AG10803 (cell line): ENCODE results near the gene ALPL.

Source experiments
- DNase-seq: peaks from one replicate; pipeline ENCODE4 v3.0.0; 2010; ENCODE audit warnings: low read depth
- H3K4me3 ChIP-seq: 2 replicates; pipeline ENCODE4 v1.5.1; 2011; ENCODE audit warnings: mild to moderate bottlenecking, low read length, control low read depth
- TF ChIP-seq, protein P1 (sequence below): conservative IDR thresholded peaks from 2 replicates; pipeline ENCODE4 v1.5.1; 2011; ENCODE audit warnings: mild to moderate bottlenecking, low read length, control low read depth, inconsistent platforms

ALPL gene

GRCh38 chr1:21603177-21604138, 94.2 kb downstream of the ALPL start:
- TF ChIP-seq, protein P1, sequence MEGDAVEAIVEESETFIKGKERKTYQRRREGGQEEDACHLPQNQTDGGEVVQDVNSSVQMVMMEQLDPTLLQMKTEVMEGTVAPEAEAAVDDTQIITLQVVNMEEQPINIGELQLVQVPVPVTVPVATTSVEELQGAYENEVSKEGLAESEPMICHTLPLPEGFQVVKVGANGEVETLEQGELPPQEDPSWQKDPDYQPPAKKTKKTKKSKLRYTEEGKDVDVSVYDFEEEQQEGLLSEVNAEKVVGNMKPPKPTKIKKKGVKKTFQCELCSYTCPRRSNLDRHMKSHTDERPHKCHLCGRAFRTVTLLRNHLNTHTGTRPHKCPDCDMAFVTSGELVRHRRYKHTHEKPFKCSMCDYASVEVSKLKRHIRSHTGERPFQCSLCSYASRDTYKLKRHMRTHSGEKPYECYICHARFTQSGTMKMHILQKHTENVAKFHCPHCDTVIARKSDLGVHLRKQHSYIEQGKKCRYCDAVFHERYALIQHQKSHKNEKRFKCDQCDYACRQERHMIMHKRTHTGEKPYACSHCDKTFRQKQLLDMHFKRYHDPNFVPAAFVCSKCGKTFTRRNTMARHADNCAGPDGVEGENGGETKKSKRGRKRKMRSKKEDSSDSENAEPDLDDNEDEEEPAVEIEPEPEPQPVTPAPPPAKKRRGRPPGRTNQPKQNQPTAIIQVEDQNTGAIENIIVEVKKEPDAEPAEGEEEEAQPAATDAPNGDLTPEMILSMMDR, result no peak
- H3K4me3 ChIP-seq, result no peak overlapping the region
- DNase-seq, result no peak

GRCh38 chr1:21604208-21604957, 95.2 kb downstream of the ALPL start:
- DNase-seq, result no peak
- H3K4me3 ChIP-seq, result no peak overlapping the region
- TF ChIP-seq, protein P1, result no peak

DNA sequence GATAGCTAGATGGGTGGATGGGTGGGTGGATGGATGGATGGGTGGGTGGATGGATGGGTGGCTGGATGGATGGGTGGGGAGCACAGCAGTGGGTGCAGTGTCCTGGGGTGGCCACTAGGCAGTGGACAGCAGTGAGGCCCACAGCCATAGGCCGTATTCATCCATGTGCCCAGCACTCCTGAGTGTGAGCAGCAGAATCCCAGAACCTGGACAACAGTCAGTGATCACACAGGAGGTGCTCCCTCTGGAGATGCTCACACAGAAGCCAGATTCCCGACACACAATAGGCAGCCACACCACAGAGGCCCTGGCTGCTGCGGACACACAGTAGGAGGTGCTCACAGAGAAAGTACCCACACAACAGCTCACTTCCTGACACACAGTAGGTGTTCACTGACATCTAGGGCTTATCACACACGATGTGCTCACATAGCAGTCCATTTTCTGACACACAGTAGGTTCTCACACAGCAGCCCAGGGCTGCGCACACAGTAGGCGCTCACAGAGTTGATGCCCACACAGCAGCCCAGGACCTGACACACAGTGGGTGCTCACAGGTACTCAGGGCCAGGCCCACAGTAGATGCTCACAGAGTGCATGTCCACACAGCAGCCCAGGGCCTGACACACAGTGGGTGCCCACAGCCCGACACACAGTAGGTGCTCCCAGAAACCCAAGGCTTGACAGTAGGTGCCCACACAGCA, 95.9 kb downstream of the ALPL start:
- TF ChIP-seq, protein P1, result no peak
- no peak for DNase-seq
- no peak overlapping the region for H3K4me3 ChIP-seq

DNA sequence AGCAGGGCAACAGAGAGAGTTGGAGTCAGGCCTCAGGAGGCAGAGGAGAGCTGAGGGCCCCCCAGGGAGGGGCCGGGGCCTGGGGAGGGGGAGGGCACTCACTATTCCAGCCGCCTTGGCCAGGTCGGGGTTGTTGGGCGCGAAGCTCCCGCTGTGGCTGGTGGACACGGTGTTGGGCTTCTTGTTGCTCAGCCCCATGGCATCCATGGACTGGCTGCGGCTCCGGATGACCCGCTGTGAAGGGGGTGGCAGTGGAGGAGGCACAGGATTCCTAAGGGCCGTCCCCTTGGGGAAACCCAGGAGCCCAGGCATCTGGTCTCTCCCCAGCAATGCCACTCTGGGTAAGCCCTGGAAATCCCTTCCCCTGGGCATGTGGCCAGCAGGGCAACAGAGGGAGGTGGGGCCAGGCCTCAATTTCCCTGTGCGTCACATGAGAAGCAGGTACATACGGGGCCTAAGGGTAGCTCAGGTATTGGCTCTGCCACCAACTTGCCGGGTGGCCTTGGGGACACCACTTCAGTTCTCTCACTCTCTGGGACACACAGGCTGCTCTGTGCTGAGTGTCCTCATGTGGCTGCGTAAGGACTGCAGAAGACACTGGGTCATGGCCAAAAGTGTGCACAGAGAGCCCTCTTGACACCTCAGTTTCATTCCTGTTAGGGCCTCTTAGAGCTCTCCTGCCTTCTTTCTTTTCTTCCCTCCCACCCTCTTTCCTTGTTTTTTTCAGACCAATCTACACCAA, 96.9 kb downstream of the ALPL start:
- H3K4me3 ChIP-seq, result no peak overlapping the region
- no peak for DNase-seq
- TF ChIP-seq, protein P1, result no peak

DNA sequence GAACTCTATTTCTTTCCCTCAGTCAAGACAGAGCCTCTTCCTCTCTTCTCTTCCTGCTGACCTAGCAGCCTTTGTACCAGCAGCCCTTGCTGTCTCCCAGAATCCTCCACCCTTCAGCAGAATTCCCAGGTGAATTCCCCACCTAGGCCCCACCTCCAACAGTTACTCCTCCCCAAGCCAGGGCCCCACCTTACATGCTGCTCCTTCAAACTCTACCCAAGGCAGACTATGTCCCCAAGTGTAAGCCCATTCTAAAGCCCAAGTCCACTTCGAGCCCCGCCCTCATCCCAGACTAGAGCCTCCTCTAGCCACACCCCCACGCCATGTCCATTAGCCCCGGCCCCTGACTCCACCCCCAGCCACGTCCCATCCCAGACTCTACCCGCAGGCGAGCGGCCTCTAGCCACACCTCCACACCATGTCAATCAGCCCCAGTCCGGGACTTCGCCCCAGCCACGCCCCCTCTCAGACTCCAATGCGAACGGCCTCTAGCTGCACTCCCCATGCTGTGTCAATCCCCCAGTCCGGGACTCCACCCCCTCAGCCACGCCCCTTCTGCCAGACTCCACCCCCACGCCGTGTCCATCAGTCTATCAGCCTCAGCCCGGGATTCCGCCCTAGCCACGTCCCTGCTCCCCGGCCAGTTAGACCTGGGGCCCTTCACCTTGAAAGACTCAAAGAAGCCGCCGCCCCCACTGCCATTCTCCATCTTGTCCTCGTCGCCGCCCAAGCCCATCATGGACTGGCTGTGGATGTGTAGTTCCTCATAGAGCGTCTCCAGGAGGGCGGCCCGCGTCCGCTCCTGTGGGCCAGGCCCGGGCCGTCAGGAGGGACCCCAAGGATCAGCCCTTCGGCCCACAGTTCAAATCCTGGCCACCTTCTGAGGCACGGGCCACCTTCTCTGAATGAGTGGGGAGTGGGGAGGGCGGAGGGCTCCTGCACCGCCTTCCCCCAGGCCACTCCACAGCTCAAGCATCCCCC, 98.6 kb downstream of the ALPL start:
- DNase-seq, result peak; percentile 36
- TF ChIP-seq, protein P1, result no peak
- H3K4me3 ChIP-seq, result no peak overlapping the region
